ENCODE data around the gene ARHGEF17. TPM values are rescaled to one million over a fixed set of nuclear protein-coding genes. Genes with fewer than 3 reads are reported as not detected.

The ARHGEF17 gene
- total RNA-seq, 1 experiment from 2014 or later: 19.9 TPM

DNA sequence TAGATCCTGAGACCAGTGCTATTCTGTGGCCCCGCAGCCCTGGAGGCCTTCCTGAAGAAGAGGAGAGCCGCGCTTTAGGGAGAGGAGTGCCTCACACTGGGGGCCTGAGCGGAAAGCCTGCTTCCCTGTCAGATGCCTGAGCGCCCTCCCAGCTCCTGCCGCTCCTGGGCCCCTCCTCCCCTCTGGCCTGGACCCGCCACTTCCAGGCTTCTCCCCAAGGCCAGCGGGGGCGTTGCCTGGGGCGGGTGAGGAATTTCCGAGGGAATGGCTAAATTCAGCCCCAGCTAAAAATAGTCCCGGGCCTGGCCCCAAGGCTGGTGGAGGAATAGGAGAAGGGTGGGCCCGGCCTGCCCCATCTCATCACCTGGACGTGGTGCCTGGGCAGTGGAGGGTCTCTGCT is 15.4 kb downstream of the ARHGEF17 start:
- no peak for DNase-seq (ENCODE audit: low spot score)
- in situ Hi-C loops (cut with HindIII; ENCODE audit: low sequenced_read_pairs): no loop called here

GRCh38 chr11:73324116-73324515 is 16.0 kb downstream of the ARHGEF17 start:
- in situ Hi-C loops (cut with HindIII; ENCODE audit: low sequenced_read_pairs): no loop called here
- DNase-seq (ENCODE audit: low spot score): no peak

DNA sequence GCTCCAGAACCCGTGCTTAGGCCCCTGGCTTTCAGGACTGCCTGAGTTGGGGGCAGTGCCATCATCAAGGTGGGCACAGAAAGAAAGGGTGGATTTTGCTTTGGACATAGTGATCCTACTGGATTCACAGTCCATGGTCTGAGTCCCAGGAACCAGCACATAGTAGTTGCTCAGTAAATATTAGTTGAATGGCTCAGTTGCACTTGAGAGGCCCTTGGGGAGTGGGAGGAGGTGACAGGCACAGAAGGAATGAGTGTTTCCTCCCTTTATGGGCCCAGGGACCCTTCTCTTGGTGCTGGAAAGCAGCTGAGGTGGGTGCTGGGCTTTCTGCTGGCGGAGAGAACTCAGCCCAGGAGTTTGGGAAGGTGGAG is 16.6 kb downstream of the ARHGEF17 start:
- in situ Hi-C loops (cut with HindIII; ENCODE audit: low sequenced_read_pairs): no loop called here
- no peak for DNase-seq (ENCODE audit: low spot score)

DNA sequence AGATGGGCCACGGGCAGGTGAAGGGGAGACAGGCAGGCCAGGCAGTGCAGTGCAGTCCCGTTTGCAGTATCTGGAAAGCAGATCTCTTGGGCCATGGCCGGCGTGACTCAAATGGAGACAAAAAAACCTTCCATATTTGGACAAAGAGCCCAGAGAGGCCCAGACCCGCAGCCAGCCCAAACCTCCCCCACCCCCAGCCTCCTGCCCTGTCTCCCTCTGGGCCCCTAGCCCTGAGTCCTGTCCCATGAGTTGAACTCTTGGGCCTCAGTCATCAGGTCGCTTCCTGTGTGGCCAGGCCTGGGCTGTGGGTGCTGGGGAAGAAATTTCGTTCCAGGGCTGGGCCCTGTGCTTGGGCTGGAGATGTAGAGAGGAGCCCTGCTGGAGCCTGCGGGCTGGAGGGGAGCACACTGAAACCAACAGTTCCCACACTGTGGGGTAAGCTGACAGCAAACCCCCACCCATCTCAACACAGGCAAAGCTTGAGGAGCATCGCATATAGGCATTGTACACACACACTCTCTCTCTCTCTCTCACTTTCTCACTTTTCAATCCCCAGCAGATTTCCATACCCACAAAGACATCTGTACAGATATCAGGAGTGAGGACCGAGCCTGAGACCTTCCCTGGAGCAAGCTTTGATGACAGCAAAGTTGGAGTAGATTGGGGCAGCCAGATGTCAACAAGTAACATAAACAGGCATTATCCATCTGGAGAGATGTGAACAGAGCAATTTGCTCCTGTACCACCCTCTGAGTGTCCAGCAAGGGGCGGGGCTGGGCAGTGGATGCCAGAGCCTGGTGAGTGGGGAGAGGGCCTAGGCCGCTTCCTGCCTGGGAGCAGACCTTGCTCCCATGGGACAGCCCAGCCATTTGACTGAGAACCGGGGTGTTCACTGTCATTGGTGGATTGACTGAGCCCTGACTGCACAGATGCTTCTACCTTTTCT is 17.2 kb downstream of the ARHGEF17 start:
- no peak for DNase-seq (ENCODE audit: low spot score)
- in situ Hi-C loops (cut with HindIII; ENCODE audit: low sequenced_read_pairs): no loop called here

GRCh38 chr11:73326929-73327811 is 19.1 kb downstream of the ARHGEF17 start:
- no peak for DNase-seq (ENCODE audit: low spot score)
- in situ Hi-C loops (cut with HindIII; ENCODE audit: low sequenced_read_pairs): no loop called here

- in situ Hi-C loops (cut with HindIII; ENCODE audit: low sequenced_read_pairs): no loop called here
- no peak for DNase-seq (ENCODE audit: low spot score)
These were observed 19.8 kb downstream of the ARHGEF17 start for GRCh38 chr11:73327812-73328364.

DNA sequence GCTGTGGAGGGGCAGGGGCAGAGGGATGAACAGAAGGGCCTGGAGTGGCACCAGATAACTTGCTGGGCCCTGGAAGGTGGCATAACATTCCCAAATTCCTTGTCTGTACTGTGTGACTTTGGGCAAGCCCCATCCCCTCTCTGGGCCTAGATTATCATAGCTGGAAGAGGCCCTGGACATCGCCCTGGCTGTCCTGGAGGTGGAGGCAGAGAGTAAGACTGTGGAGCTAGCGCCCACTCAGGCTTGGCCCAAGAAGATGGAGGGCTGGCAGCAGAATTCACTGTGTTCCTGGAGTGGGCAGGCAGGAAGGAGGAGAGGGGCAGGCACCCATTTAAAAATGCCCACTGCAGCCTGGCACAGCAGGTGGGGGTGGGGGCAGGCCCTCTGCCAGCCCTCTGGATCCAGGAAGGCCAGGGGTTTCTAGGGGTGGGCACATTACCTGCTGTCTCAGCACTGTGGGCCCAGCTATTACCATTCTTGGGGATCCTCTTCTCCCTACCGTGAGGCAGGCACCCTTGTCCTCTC is 22.6 kb downstream of the ARHGEF17 start:
- in situ Hi-C loops (cut with HindIII; ENCODE audit: low sequenced_read_pairs): no loop called here
- DNase-seq (ENCODE audit: low spot score): no peak

- no peak for DNase-seq (ENCODE audit: low spot score)
- in situ Hi-C loops (cut with HindIII; ENCODE audit: low sequenced_read_pairs): no loop called here
These were observed 23.3 kb downstream of the ARHGEF17 start for GRCh38 chr11:73331138-73331916.

DNA sequence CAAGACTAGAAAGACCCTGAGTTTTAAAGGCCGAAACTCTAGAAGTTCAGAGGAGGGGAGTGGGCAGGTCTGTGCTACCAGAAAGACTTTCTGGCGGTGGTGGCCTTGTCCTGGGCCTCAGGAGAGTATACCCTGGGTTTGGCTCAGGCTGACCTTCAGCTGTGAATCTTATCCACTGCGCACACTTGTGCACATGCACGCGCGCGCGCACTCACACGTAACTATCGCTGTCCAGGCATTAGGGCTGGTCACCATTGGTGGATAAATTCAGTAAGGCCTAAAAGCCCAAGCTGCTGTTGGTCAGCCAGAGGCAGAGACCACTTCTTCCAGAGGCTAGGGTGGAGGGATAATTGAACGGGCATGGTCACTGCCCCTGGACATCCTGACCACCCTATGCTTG is 25.1 kb downstream of the ARHGEF17 start:
- DNase-seq (ENCODE audit: low spot score): no peak
- in situ Hi-C loops (cut with HindIII; ENCODE audit: low sequenced_read_pairs): no loop called here

- in situ Hi-C loops (cut with HindIII; ENCODE audit: low sequenced_read_pairs): no loop called here
- no peak for DNase-seq (ENCODE audit: low spot score)
These were observed 25.7 kb downstream of the ARHGEF17 start for GRCh38 chr11:73333640-73334383.

GRCh38 chr11:73334384-73335203 is 26.5 kb downstream of the ARHGEF17 start:
- no peak for DNase-seq (ENCODE audit: low spot score)
- in situ Hi-C loops (cut with HindIII; ENCODE audit: low sequenced_read_pairs): no loop called here

GRCh38 chr11:73335204-73335923 is 27.3 kb downstream of the ARHGEF17 start:
- in situ Hi-C loops (cut with HindIII; ENCODE audit: low sequenced_read_pairs): no loop called here
- peak; percentile 85 for DNase-seq (ENCODE audit: low spot score)

DNA sequence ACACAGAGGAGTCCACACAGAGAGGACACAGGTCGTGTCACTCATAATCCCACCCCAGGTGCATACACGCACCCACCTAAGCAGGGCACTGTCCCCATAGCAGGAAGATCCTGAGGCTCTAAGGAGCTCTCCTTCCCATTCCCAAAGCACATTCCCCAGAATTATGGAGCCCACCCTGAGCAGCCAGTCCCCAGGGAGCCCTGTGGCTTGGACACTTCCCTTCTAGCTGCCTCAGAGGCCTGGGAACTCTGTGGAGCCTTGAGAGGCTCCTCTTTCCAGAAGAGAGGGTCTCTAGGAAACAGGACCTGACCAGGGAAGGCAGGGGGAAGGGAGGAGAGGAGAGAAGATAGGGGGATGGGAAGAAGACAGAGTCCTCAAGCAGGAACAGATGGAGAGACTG is 29.8 kb downstream of the ARHGEF17 start:
- in situ Hi-C loops (cut with HindIII; ENCODE audit: low sequenced_read_pairs): no loop called here

DNA sequence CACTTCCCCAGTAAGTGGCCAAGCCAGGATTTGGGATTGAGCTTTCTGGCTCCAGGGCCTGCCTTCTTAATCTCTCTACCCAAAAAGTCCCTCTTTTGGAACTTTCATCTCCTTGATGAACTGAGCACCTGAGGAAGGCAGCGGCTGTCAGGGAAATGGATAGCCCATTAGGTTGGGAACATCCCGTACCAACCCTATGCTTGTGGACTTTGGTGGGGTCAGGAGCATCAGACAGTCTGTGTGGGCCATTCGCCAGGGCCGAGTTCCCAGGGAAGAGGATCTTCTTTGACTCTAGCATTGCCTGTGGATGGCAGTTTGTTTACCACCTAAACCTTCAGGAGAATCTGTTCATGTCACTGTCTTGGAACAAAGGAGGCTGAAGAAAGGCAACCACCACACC is 30.2 kb downstream of the ARHGEF17 start:
- in situ Hi-C loops (cut with HindIII; ENCODE audit: low sequenced_read_pairs): no loop called here
- no peak for DNase-seq (ENCODE audit: low spot score)

More for the DNA sequence above, 29.8 kb downstream of the ARHGEF17 start:
- DNase-seq (ENCODE audit: low spot score): no peak

DNA sequence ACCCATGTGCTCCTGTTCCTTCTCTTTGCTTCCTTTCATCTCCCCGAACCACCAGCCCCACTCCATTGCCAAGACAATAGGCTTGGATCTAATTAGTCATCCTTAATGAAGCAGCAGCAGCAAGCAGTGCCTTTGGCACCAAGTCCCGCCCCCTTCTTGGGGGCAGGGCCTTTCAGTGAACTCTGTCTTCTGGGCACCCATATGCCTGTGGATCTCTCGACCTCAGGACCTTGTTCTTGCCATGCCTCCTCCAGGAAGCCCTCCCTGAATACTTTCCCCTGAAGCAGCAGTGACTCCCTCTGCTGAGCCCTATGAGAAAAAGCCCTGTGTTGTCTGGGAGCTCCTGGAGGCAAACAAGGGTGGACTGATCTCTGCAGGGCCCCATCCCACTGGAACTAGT is 32.1 kb downstream of the ARHGEF17 start:
- in situ Hi-C loops (cut with HindIII; ENCODE audit: low sequenced_read_pairs): no loop called here
- DNase-seq (ENCODE audit: low spot score): no peak

- DNase-seq (ENCODE audit: low spot score): peak; percentile 62
- in situ Hi-C loops (cut with HindIII; ENCODE audit: low sequenced_read_pairs): no loop called here
These were observed 34.6 kb downstream of the ARHGEF17 start for GRCh38 chr11:73342633-73343032.
